ENCODE results near the gene QRICH1.

The QRICH1 gene

GRCh38 chr3:49119439-49119838 lies 25.6 kb upstream of the QRICH1 start:
- DNase-seq, result no peak

- no peak for DNase-seq
Observed at GRCh38 chr3:49119036-49119435, 25.2 kb upstream of the QRICH1 start.

- no peak for DNase-seq
Observed at GRCh38 chr3:49112262-49112661, 18.4 kb upstream of the QRICH1 start.

GRCh38 chr3:49111347-49111746 lies 17.5 kb upstream of the QRICH1 start:
- no peak for DNase-seq

GRCh38 chr3:49110780-49111179 lies 16.9 kb upstream of the QRICH1 start:
- DNase-seq, result no peak

- no peak for DNase-seq
Observed at GRCh38 chr3:49108346-49108745, 14.5 kb upstream of the QRICH1 start.

- DNase-seq, result peak; percentile 89 to 90
Observed at GRCh38 chr3:49104427-49105291, 10.8 kb upstream of the QRICH1 start, which contains the start of gene QARS1. Gene QARS1 (minus strand): TSS chr3:49104757. CDS start chr3:49104733, 24 bp downstream.

GRCh38 chr3:49104052-49104426 lies 10.2 kb upstream of the QRICH1 start:
- DNase-seq, result no peak

- DNase-seq, result no peak
Observed at GRCh38 chr3:49100046-49100615, 6.3 kb upstream of the QRICH1 start.

- DNase-seq, result no peak
Observed at GRCh38 chr3:49098910-49099630, 5.2 kb upstream of the QRICH1 start.

- DNase-seq, result no peak
Observed at GRCh38 chr3:49098429-49098828, 4.6 kb upstream of the QRICH1 start.

GRCh38 chr3:49092938-49093852 lies 676 bp downstream of the QRICH1 start:
- DNase-seq, result peak; percentile 83 to 86

- no peak for DNase-seq
Observed at GRCh38 chr3:49081429-49081828, 12.4 kb downstream of the QRICH1 start.

GRCh38 chr3:49079270-49079669 lies 14.6 kb downstream of the QRICH1 start:
- no peak for DNase-seq

- DNase-seq, result no peak
Observed at GRCh38 chr3:49076646-49077045, 17.2 kb downstream of the QRICH1 start.

- no peak for DNase-seq
Observed at GRCh38 chr3:49076116-49076515, 17.8 kb downstream of the QRICH1 start.

- DNase-seq, result no peak
Observed at GRCh38 chr3:49058011-49058410, 35.9 kb downstream of the QRICH1 start.

GRCh38 chr3:49057268-49057667 lies 36.6 kb downstream of the QRICH1 start:
- no peak for DNase-seq

GRCh38 chr3:49054344-49054862 lies 39.5 kb downstream of the QRICH1 start:
- no peak for DNase-seq

GRCh38 chr3:49053543-49053942 lies 40.3 kb downstream of the QRICH1 start:
- DNase-seq, result no peak

GRCh38 chr3:49035281-49035680 lies 58.6 kb downstream of the QRICH1 start:
- no peak for DNase-seq

GRCh38 chr3:49034650-49035049 lies 59.2 kb downstream of the QRICH1 start:
- DNase-seq, result no peak

Data from CD4-positive, alpha-beta T cell treated with Interleukin-1 beta for 1 hour (primary cell).